Astrocyte of the cerebellum (primary cell): ENCODE data around the gene AMD1.

ENCODE experiments used
- DNase-seq: peaks from one replicate; pipeline ENCODE4 v3.0.0-alpha.2; 2011; ENCODE audit warnings: low read depth
- H3K4me3 ChIP-seq: 2 replicates; pipeline ENCODE4 v1.5.1; 2011; ENCODE audit warnings: mild to moderate bottlenecking, low read depth, low read length, moderate library complexity
- CTCF ChIP-seq: IDR thresholded peaks from 2 replicates; pipeline ENCODE4 v1.5.1; 2012; ENCODE audit warnings: low read length, low read depth, moderate library complexity, mild to moderate bottlenecking; ENCODE audit errors: missing control alignments
- in situ Hi-C: cut with HindIII; loops from 2 replicates; pipeline ENCODE4 v1.10.0; 2017; ENCODE audit warnings: low sequenced_read_pairs

The AMD1 gene

DNA sequence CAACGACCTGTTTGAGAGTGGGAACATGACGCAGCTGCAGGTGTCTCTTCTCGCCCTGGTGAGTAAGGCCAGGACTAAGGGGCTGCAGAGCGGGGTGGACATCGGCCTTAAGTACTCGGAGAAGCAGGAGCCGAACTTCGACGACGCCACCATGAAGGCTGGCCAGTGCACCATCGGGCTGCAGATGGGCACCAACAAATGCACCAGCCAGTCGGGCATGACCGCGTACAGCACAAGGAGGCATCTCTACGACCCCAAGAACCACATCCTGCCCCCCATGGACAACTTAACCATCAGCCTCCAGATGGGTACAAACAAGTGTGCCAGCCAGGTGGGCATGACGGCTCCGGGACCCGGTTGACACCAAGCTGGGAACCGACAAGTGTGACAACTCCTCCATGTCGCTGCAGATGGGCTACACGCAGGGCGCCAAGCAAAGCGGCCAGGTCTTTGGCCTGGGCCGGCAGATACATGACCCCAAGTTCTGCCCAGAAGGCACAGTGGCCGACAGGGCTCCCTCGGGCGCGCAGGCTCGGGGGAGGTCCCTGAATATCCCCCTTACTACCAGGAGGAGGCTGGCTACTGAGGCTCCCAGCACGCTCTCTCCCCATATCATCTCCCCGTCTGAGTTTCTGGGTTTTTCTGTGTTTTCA lies 15.9 kb upstream of the AMD1 start:
- no peak overlapping the region for H3K4me3 ChIP-seq
- no peak for TF ChIP-seq CTCF
- no peak for DNase-seq
- in situ Hi-C loops: no loop called here

- DNase-seq: no peak
- no peak for TF ChIP-seq CTCF
- in situ Hi-C loops: no loop called here
- H3K4me3 ChIP-seq: no peak overlapping the region
Observed at GRCh38 chr6:110859335-110859792, 15.2 kb upstream of the AMD1 start.

DNA sequence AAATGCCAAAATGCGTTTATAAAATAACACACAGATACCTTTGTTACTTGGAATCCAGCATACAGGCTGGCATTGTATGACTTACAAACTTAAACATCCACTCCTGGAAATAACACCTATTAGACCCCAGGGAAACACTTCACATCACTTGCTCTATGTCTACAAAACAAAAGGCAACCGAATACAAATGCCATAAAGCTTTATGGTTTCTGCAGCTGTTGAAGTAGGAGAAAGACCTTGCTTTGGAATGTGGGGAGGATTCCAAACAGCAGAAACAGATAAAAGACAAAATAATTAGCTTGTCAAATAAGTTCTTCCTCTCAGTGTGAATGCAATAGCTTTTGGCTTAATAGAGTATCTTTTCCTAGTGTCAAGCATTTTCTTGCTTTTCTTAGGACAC lies 9.8 kb upstream of the AMD1 start:
- DNase-seq: no peak

DNA sequence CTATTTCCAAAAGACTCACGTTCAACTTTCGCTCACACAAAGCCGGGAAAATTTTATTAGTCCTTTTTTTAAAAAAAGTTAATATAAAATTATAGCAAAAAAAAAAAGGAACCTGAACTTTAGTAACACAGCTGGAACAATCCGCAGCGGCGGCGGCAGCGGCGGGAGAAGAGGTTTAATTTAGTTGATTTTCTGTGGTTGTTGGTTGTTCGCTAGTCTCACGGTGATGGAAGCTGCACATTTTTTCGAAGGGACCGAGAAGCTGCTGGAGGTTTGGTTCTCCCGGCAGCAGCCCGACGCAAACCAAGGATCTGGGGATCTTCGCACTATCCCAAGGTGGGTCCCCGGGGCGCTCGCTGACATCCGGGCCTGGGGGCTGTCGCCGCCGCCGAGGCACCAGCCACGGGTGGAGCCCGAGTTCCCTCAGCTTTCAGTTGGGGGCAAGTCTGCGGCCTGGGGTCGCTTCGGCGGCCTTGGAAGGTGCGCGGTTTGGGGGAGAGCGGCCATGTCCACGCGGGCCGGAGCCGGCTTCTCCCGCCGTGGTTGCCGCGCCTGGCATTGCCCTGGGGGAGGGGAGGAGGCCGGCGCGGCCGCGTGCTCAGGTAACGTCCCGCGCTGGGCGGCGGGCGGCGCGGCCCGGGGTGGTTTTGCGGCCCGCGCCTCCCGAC lies 429 bp downstream of the AMD1 start:
- peak overlapping the region; percentile 75 for H3K4me3 ChIP-seq
- no peak for TF ChIP-seq CTCF
- DNase-seq: no peak
- in situ Hi-C loops: loop anchor here (5.0 kb wide), 4 partner anchors 63 to 338 kb away; partner anchors contain the start of gene GTF3C6

More for the DNA sequence above, 9.8 kb upstream of the AMD1 start:
- no peak for TF ChIP-seq CTCF
- H3K4me3 ChIP-seq: no peak overlapping the region
- in situ Hi-C loops: no loop called here

DNA sequence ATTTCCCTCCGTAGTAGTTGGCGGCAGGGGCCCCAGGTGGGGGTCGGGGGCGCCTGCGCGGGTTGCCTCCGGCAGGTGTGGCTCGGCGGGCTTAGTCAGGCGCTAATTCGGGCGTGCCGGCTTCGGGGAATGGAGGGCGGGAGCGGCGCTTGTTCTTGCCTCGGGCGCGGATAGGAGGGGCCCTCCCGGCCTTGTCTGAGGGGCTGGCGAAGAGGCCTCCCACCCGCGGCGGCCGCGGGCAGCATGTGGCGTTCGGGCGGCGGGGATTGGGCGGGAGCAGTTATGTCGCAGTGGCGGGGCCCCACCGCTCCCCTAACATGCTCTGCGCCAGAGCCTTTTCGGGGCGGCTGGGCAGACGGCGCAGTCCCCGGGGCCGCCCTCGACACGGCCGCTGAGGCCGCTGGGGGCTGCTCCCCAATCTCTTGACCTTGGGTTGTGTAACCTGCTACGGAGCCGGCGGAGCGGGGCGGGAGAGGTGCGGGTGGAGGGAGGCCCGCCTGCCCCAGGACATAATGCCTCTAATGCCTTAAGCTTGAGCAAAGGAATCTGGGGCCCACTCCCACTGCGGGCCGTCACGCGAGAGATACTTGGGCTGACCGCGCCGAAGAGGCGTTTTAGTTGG lies 1.1 kb downstream of the AMD1 start:
- in situ Hi-C loops: loop anchor here (5.0 kb wide), 4 partner anchors 63 to 338 kb away; partner anchors contain the start of gene GTF3C6
- no peak for TF ChIP-seq CTCF
- no peak for DNase-seq
- peak overlapping the region; percentile 75 for H3K4me3 ChIP-seq

DNA sequence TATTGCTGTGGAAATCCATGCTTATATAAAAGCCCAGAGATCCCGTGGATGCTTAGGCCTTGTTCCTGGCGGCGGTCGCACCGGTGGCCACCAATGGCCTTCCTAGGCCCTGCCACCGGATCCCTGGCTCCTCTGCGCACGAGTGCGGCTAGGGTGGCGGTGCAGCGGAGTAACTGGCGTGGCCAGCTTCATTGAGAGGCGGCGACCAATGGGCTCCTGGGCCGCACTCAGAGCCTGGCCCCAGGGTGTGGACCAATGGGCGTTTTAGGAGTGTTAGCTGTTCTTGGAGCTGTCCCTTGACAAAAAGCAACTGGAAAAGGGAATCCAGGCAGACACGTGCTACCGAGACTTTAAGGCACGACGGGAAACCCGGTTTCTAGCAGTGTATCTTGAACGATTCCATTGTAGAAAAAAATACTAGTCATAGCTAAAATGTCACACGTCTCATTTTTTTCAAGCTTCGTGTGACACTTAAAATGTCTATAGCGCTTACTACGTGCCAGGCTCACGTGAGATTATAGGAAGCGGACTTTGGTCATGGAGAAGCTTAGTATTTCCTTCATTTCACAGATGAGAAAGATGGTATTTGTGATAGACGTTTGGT lies 1.7 kb downstream of the AMD1 start:
- peak overlapping the region; percentile 75 for H3K4me3 ChIP-seq
- no peak for TF ChIP-seq CTCF
- in situ Hi-C loops: loop anchor here (5.0 kb wide), 4 partner anchors 64 to 339 kb away; partner anchors contain the start of gene GTF3C6
- DNase-seq: peak; percentile 59
